KOPT-K1 (cell line): ENCODE results near the gene ADARB1.
"Not testable (repeated sequence)": the region's sequence is repeated elsewhere in the genome, so short reads cannot be mapped to it uniquely, and the experiment has no call there.

Experiments used
- H3K27ac ChIP-seq: fragments of 200-600 bp; sonication (generic); 2 replicates; pipeline ENCODE4 v1.5.1; 2016; ENCODE audit warnings: antibody characterized with exemption, mild to moderate bottlenecking, low read depth, low read length; ENCODE audit not compliant: poor library complexity, severe bottlenecking
- H3K36me3 ChIP-seq: fragments of 200-600 bp; sonication (generic); 2 replicates; pipeline ENCODE4 v1.5.1; 2017; ENCODE audit warnings: antibody characterized with exemption, mild to moderate bottlenecking, low read length, moderate library complexity; ENCODE audit not compliant: insufficient read depth
- H3K9me3 ChIP-seq: fragments of 200-600 bp; sonication (generic); 2 replicates; pipeline ENCODE4 v1.5.1; 2017; ENCODE audit warnings: antibody characterized with exemption, low read length, mild to moderate bottlenecking; ENCODE audit not compliant: insufficient read depth, poor library complexity, severe bottlenecking

The ADARB1 gene

GRCh38 chr21:45140944-45141343 lies 66.6 kb downstream of the ADARB1 start:
- not testable (repeated sequence) for H3K9me3 ChIP-seq, H3K27ac ChIP-seq, H3K36me3 ChIP-seq

- H3K27ac ChIP-seq = no peak overlapping the region
- peaks cover 9% of the 10 kb centered on the region; the same call in 1 of the 2 replicates for H3K36me3 ChIP-seq
These were observed 67.1 kb downstream of the ADARB1 start for GRCh38 chr21:45141507-45141906.

GRCh38 chr21:45142469-45143308 lies 68.3 kb downstream of the ADARB1 start:
- no peaks in the 10 kb centered on the region for H3K9me3 ChIP-seq
- H3K36me3 ChIP-seq = peaks cover 9% of the 10 kb centered on the region; the same call in 1 of the 2 replicates
- H3K27ac ChIP-seq = no peak overlapping the region

More at GRCh38 chr21:45141507-45141906, 67.1 kb downstream of the ADARB1 start:
- H3K9me3 ChIP-seq = no peaks in the 10 kb centered on the region

- peaks cover 6% of the 10 kb centered on the region; the same call in 1 of the 2 replicates for H3K36me3 ChIP-seq
- no peak overlapping the region for H3K27ac ChIP-seq
- H3K9me3 ChIP-seq = no peaks in the 10 kb centered on the region
These were observed 69.5 kb downstream of the ADARB1 start for GRCh38 chr21:45143855-45144254.

GRCh38 chr21:45145146-45145545 lies 70.8 kb downstream of the ADARB1 start:
- no peaks in the 10 kb centered on the region for H3K9me3 ChIP-seq
- no peak overlapping the region for H3K27ac ChIP-seq
- peaks cover 6% of the 10 kb centered on the region; the same call in 1 of the 2 replicates for H3K36me3 ChIP-seq

- H3K36me3 ChIP-seq, H3K27ac ChIP-seq, H3K9me3 ChIP-seq: not testable (repeated sequence)
These were observed 71.5 kb downstream of the ADARB1 start for GRCh38 chr21:45145846-45146245.

GRCh38 chr21:45146306-45146705 lies 71.9 kb downstream of the ADARB1 start:
- Histone ChIP-seq H3K9me3 (no peaks in the 10 kb centered on the region), H3K36me3 (peaks cover 6% of the 10 kb centered on the region; the same call in 1 of the 2 replicates), H3K27ac (no peak overlapping the region)

GRCh38 chr21:45146801-45147200 lies 72.4 kb downstream of the ADARB1 start:
- no peak overlapping the region for H3K27ac ChIP-seq
- H3K9me3 ChIP-seq = no peaks in the 10 kb centered on the region
- peaks cover 6% of the 10 kb centered on the region; the same call in 1 of the 2 replicates for H3K36me3 ChIP-seq

GRCh38 chr21:45147473-45148315 lies 73.3 kb downstream of the ADARB1 start:
- Histone ChIP-seq H3K9me3 (no peaks in the 10 kb centered on the region), H3K27ac (no peak overlapping the region), H3K36me3 (peaks cover 6% of the 10 kb centered on the region; the same call in 1 of the 2 replicates)

- peaks cover 6% of the 10 kb centered on the region; the same call in 1 of the 2 replicates for H3K36me3 ChIP-seq
- H3K9me3 ChIP-seq = no peaks in the 10 kb centered on the region
- no peak overlapping the region for H3K27ac ChIP-seq
These were observed 74.1 kb downstream of the ADARB1 start for GRCh38 chr21:45148316-45148990.

- peaks cover 6% of the 10 kb centered on the region; the same call in 1 of the 2 replicates for H3K36me3 ChIP-seq
- no peak overlapping the region for H3K27ac ChIP-seq
- no peaks in the 10 kb centered on the region for H3K9me3 ChIP-seq
These were observed 74.6 kb downstream of the ADARB1 start for GRCh38 chr21:45149021-45149420.

GRCh38 chr21:45150638-45151131 lies 76.3 kb downstream of the ADARB1 start:
- Histone ChIP-seq H3K36me3 (peaks cover 3% of the 10 kb centered on the region; the same call in 1 of the 2 replicates), H3K9me3 (no peaks in the 10 kb centered on the region), H3K27ac (no peak overlapping the region)

GRCh38 chr21:45151445-45152160 lies 77.2 kb downstream of the ADARB1 start:
- Histone ChIP-seq H3K36me3 (no peaks in the 10 kb centered on the region), H3K9me3 (no peaks in the 10 kb centered on the region), H3K27ac (peak overlapping the region; percentile 65)

GRCh38 chr21:45152265-45152746 lies 77.9 kb downstream of the ADARB1 start:
- Histone ChIP-seq H3K27ac (peak overlapping the region; percentile 65), H3K36me3 (no peaks in the 10 kb centered on the region), H3K9me3 (no peaks in the 10 kb centered on the region)
